ENCODE results near the gene DCANP1.

The DCANP1 gene

GRCh38 chr5:135439231-135440205, 7.6 kb downstream of the DCANP1 start:
- DNase-seq = no peak

GRCh38 chr5:135438636-135439221, 8.4 kb downstream of the DCANP1 start:
- no peak for DNase-seq

- DNase-seq = peak; percentile 33
These were observed 9.2 kb downstream of the DCANP1 start for GRCh38 chr5:135437796-135438560.

- DNase-seq = peak; percentile 80
These were observed 9.7 kb downstream of the DCANP1 start for GRCh38 chr5:135437422-135437795.

- no peak for DNase-seq
These were observed 10.2 kb downstream of the DCANP1 start for GRCh38 chr5:135436951-135437418.

GRCh38 chr5:135435467-135436330, 11.4 kb downstream of the DCANP1 start:
- no peak for DNase-seq

GRCh38 chr5:135434591-135435466, 12.3 kb downstream of the DCANP1 start:
- DNase-seq = no peak

- DNase-seq = peak; percentile 88
These were observed 13.3 kb downstream of the DCANP1 start for GRCh38 chr5:135433681-135434426.

- no peak for DNase-seq
These were observed 15.0 kb downstream of the DCANP1 start for GRCh38 chr5:135432113-135432512.

GRCh38 chr5:135430135-135430437, 17.1 kb downstream of the DCANP1 start:
- no peak for DNase-seq

- DNase-seq = no peak
These were observed 17.6 kb downstream of the DCANP1 start for GRCh38 chr5:135429301-135430134.

GRCh38 chr5:135428586-135428985, 18.6 kb downstream of the DCANP1 start:
- DNase-seq = no peak

GRCh38 chr5:135426102-135427082, 20.8 kb downstream of the DCANP1 start:
- peak; percentile 56 for DNase-seq

GRCh38 chr5:135425641-135426040, 21.5 kb downstream of the DCANP1 start:
- DNase-seq = no peak

GRCh38 chr5:135423846-135424168, 23.3 kb downstream of the DCANP1 start:
- no peak for DNase-seq

- DNase-seq = peak; percentile 78
These were observed 23.9 kb downstream of the DCANP1 start for GRCh38 chr5:135423146-135423845.

- no peak for DNase-seq
These were observed 24.7 kb downstream of the DCANP1 start for GRCh38 chr5:135422419-135422818.

GRCh38 chr5:135417083-135417482, 30.1 kb downstream of the DCANP1 start:
- DNase-seq = no peak

Measured in inflammatory macrophage treated with lipopolysaccharide for 4 hours (primary cell).